HG03460 (cell line): ENCODE data around the gene APC2.
"Not testable (repeated sequence)": the region's sequence is repeated elsewhere in the genome, so short reads cannot be mapped to it uniquely, and the experiment has no call there.

Experiments
- ATAC-seq: cut with Tn5 transposase; IDR thresholded peaks from one replicate; pipeline ENCODE4 v1.9.1; 2021; ENCODE audit not compliant: unreplicated experiment

Gene APC2

DNA sequence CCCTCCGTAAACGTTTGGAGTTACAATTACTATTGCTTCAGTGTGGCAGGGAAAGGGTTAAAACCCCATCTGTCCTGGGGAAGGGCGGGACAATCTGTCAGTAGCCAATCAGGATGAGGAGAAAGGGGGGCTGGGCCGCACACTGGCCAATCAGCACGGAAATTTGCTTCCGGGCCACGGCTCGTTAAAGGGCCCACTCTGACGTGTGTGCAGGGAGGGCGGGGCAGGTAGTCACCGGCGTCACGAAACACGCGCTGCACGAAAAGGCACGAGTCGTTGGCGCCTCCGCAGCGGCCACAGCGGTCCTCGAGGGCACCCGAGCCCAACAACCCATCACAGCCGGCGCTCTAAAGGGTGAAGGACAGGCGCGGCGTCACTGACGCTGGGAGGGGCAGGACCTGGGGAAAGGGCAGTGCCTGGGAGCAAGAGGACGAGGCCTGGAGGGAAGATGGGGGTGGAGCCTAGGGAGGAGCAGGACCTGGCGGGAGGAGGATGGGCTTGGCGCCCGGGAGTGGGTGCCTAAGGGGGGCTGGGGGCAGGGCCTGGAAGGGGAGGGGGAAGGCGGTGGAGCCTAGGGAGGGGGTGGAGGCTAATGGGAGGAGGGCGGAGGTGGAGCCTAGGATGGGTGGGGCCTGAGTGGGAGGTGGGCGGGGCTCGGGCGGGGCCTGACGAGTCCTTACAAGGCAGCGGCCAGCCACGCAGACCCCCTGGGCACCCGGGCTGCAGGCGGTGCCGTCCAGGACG is 58.0 kb downstream of the APC2 start:
- peak; percentile 63 for ATAC-seq

DNA sequence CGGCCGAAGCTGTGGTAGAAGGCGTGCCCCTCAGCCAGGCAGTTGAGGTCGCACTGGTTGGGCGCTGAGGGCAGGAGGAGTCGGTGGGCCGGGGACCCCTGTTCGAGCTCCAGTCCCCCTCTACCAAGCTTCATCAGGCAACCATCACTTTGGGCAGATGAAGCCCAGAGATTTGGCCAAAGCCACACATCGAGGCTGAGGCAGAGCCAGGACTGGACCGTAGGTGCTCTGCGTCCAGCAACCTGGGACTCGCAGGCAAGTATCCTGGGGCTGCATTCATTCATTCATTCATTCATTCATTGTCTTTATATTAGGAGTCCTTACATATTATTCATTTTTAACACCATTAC is 58.6 kb downstream of the APC2 start:
- no peak for ATAC-seq

DNA sequence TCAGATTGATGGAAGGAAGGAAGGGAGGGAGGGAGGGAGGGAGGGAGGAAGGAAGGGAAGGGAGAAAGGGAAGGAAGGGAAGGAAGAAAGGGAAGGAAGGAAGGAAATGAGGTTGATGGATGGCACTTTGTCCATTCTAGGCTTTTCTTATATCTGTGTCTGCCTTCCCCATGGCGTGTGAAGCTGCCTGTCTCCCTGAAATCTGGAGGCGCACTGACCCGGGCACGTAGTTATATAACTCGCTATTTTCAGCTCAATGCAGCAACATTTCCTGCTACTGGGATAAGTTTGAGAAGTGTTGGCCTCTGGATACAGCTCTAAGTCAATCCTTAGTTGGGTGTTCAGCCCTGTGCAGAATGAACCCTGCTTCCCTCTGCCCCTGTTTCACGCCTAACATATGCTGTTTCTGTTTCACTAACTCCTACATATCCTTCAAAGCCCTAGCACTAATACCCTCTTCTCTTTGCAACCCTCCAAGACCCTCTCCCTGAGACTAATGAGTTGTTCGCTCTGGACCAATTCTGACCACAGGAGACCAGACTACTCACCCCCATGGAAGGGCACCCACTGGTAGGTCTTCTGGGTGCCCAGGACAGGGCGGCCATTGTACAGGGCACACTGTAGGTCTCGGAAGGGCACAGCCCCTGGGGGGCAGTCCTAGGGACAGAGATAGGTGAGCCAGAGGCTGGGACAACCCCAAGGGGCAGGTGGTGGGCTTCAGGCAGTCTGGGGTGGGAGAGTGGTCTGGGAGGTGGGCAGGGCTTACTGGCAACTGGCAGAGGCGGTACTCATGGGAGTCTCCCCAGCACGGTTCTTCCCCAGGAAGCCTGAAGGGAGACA is 59.9 kb downstream of the APC2 start:
- ATAC-seq, result no peak

DNA sequence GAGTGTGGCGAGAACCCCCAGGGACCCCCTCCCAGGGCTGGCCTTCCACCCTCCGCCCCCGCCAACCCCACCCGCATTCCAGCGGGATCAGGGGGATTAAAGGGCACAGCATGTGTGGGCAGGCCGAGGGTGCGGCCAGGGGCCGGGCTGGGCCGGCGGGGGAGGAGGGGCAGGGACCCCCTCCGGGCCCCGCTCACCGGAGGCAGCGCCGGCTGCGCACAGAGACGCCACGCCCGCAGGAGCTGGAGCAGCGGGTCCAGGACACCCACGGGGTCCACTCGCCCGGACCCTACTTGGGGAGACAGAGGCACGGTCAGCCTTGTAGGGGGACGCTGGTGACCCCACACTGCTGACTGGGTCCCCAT is 60.5 kb downstream of the APC2 start:
- no peak for ATAC-seq

DNA sequence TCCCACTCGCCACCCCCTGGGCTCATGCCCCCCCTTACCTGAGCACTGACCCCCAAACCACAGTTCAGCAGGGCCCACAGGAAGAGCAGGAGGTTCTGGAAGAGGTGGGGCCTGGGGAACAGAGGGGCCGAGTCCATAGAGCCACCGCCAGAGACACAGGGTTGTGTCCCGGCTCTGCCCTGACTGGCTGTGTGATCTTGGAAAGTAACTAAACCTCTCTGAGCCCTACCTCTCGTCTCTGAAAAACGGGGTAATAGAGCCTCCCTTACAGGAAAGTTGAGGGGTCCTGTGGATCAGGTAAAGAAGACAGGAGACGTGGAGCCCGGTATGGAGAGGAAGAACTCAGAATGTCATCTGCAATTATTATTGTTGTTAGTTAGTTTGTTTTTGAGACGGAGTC is 60.9 kb downstream of the APC2 start:
- ATAC-seq, result no peak

DNA sequence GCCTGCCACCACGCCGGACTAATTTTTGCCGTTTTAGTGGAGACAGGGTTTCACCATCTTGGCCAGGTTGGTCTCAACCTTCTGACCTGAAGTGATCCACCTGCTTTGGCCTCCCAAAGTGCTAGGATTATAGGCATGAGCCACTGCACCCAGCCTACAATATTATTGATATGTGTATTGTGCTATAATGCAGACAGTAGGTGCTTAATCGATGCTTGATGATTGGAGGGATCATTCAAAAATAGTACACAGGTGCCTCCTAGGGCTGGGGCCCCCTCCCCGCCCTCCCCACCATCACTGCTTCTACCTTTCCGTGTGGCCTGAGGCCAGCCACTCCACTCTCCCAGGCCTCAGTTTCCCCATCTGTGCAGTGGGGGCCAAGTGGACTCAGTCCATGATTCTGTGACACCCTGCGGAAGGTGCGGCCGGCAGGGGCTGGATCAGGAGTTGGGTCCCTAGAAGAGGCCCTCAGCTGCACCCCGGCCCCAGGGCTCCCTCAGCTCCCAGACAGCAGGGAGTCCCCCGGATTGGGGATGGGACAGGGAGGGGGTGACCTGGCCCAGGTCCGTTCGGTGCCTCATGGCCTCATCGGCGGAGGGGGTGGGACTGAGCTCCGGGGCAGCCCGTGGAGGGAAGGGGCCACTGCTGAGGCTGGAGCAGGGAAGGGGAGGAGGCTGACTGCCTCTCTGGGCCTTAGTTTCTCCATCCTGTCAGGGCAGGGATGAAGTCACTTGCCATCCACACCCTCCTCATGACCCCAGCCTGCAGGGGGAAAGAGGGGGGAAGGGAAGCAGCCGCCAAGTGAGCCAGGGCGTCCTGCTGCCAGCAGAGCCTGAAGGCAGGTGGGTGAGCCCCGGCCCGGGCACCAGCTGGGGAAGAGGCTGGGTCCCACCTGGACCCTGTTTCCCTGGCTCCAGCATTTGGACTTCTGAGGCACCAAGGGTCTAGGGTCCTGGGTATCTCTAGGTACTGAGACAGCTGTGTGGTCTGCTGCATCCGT is 61.7 kb downstream of the APC2 start:
- ATAC-seq, result no peak

DNA sequence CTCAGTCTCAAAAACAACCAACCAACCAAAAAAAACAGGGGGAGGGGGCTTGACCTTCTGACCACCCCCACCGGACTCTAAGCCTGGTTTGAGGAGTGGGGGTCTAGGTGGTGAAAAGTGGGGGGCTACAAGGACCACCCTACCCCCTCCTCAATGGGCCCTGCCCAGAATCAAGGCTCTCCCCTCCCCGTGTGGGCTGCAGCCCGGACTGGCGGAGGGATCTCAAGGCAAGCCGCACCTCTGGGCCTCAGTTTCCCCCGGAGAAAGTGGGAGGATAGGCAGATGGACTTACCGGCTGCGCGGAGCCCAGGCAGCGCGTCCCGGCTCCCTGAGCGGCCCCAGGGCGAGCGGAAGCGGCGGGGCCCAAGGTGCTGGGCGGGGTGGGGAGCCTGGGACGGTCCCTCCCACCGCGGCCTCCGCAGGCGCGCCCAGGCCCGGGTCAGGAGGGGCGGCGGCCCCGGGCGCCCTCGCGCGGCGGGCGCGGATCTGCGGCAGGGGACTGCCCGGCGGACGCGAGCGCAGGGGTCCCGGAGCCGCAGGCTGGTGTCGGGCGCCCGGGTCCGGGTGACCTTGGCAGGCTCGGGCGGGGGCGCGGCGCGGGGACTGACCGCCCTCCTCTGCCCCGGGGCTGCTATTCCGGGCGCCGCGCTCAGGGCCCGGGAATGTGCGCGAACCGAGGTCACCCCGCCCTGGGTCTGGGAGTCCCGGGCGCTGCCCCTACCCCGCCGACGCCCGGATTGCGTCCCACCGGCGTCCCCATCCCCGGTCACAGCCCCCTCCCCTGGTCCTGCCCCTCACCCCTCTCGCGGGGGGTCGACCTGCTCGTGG is 63.0 kb downstream of the APC2 start, which contains the start of gene ADAMTSL5:
TSS of gene ADAMTSL5 (minus strand) at position 349 of the 828 bp plus-strand sequence. CDS start 2,076 bp downstream, outside the sequence.
- ATAC-seq, result no peak

DNA sequence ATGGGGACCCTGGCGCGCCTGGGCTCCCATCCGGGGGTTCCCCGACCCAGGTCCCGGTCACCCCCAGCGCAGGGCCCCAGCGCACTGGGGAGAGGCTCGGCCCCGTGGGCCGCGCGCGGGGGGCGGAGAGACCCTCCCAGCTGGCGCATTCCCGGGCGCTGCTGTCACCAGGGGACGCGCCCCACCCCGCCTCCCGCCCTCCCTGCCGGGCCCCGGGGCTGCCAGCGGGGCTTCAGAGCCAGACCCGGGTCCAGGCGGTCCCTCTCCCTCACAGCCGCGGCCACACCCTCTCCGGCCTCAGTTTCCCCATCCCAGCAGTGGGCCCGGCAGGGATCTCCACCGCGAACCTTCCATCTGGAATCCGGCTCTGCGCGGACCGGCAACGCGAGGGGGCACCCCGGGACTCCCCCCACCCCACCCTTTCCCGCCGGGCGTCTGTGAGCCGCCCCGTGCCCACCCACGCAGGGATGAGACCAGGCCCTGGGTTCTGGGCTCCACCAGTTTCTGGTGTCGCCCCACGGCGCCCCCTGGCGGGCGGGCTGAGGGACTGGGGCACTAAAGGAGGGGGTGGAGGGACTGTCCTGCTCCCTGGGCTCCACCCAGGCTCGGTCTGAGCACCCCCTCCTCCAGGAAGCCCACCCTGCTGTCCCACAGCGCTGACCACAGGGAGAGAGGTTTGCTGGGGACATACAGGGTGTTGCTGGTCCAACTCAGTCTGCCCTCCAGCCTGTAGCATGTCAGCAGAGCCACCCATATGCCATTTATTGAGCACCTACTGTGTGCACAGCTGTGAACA is 63.8 kb downstream of the APC2 start:
- no peak for ATAC-seq

DNA sequence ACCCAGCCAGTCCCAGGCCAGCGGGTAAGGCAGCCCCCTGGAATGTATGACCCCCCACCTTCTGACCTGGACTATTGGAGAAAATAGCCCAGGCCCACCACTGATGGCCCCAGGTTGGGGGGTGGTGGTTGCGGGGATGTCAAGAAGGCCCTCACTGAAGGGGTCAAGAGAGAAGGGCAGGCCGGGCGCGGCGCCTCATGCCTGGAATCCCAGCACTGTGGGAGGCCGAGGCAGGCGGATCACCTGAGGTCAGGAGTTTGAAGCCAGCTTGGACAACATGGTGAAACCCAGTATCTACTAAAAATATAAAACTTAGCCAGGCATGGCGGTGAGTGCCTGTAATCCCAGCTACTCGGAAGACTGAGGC is 64.4 kb downstream of the APC2 start:
- no peak for ATAC-seq

DNA sequence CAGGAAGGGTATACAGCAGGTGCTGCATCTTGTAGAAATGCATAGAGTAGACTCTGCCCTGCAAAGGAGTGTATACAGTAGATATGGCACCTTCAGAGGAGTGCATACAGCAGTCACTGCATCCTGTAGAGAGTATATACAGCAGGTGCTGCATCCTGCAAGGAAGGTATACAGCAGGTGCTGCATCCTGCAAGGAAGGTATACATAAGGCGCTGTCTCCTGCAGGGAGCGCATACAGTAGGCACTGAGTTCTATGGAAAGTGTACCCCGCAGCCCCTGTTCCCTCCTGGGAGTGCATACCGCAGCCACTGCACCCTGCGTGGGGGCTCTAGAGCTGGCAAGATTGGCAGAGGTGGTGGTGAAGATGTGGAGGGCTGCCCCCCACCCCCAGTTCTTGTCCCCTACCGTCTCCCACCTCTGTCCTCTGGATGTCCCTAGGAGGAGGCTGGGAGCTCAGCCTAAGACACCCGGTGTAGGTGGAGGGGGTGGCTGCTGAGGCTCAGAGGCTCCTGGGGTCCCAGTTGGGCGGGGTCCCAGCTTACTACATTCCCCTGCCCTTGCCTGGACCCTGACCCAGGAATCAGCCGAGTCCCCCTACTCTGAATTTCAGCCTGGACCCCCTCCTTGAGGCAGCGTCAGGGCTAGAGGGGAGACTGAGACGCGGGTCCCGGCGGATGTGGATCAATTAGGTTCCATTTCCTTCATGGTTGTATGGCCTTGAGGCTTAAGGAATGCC is 65.2 kb downstream of the APC2 start:
- no peak for ATAC-seq

DNA sequence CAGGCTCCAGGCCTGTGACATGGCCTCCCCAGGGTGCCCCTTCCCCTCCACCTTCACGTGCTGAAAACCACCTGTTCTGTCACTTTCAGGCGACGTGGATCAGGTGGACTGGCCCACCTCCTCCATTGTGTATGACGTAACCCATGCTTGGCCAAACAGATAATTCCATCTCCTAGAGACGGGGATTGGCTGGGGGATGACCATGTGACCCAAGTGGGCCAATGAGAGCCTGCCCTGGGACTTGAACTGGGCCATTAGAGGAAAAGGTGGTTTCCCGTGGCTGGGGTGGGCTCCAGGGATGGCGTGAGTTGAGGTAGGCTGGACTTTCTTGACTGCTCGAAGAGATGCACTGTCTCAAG is 66.5 kb downstream of the APC2 start:
- ATAC-seq, result no peak

DNA sequence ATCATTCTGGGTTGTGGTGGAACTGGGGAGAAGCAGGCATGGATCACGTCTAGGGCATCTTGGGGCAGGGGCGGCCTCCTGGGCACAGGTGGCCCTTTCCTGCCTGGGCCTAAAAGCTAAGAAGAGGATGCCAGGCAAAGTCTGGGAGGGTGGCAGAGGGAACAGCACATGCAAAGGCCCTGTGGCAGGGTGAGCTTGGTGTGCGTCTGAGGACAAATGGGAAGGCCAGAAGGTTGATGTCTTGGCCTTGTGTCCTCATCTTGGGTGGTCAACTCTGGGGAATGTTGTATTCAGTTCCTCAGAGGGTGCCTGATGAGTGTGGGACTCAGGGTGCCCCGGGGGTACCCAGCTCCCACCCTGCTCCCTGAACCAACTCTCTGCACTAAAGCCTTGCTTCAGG is 68.5 kb downstream of the APC2 start:
- no peak for ATAC-seq

DNA sequence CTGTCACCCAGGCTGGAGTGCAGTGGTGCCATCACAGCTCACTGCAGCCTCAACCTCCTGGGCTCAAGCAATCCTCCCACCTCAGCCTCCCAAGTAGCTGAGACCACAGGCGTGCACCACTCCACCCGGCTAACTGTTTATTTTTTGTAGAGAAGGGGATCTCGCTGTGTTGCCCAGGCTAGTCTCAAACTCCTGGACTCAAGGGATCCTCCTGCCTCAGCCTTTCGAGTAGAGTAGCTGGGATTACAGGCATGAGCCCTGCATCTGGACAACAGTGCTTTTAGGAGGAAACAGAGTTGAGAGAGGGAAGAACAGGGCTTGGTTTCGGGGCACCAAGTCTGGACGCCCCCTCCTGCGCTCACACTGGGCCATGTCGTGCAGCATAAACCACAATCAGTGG is 69.9 kb downstream of the APC2 start:
- ATAC-seq, result not testable (repeated sequence)

DNA sequence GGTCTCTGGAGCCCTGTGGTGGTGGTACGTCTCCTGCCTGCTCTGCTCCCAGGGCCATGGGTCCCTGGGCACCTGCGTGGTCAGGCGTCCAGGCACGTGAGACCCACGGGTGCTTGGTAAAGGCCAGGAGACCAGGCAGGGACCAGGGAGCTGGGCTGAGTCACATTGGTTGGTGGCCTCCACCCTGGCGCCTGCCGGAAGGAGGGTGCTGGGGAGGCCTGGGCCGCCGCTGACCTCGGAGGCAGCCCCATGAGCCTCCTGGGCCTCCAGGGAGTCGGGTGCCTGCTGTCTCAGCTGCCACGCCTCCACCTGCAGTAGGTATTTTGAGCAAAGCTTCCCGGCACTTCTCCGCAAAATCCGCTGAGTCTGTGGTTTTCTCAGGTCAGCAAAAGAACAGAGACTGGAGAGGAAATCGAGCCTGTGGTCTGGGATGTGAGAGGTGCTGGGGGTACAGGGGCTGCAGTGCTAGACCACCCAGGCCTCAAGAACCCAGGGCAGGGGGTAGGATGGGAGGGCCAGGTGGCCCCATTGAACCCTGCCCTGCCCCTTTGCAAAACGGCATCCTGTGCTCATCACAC is 70.4 kb downstream of the APC2 start:
- no peak for ATAC-seq

DNA sequence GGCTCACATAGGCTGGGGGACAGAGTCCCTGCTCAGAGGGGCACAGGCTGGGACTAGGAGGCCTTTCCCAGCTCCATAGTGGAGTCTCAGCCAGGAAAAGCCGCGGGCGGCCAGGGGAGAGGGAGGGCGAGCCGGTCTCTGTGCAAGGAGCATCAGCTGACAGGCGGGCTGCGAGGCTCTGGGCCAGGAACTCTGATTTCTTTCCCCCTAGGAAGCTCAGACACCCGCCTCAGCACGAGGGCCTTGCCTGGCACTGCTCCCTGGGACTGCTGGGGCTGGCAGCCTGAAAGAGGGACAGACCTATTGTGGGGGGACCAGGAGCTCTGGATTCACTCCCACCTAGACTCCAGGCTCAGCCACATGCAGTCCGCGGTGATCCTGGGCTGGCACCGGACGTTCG is 71.7 kb downstream of the APC2 start:
- no peak for ATAC-seq

DNA sequence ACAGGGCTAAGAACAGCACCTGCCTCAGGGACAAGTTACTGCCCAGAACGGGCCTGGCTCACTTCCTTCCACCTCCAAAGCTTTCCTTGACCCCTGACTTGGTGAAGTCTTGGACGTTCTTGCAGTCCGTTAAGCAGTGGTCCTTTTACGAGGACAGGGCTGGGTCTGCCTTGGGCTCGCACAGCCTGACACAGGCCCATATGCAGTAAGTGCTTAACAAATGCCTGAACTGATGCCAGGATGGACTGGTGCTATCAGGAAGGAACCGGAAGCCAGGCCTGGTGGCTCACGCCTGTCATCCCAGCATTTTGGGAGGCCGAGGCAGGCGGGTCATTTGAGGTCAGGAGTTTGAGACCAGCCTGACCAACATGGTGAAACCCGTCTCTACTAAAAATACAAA is 72.1 kb downstream of the APC2 start:
- ATAC-seq, result no peak

DNA sequence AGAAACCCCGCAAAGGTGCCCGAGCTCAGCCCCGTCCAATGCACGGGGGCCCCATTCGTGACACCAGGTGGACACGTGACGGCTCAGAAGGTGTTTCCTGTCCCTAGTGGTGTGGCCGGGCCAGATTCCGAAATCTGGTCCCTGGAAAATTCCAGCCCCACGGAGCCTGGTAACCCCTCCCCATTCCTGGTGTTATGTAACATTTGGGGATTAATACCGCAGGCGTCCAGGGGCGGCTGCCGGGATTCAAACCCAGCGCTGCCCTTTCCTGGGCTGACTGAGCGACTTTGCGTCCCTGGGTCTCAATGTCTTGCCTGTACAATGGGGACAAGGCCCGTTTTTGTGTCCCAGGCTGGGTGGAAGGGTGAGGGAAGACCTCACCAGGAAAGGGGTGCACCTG is 72.9 kb downstream of the APC2 start:
- ATAC-seq, result no peak
